UCSD-AML1 (cell line): Measurements from ENCODE around the gene ZNF639.

ENCODE experiments used
- DNase-seq: peaks from one replicate; lab custom pipeline; 2025; ENCODE audit not compliant: unreplicated experiment; lab: John Stamatoyannopoulos, UW

Gene ZNF639

DNA sequence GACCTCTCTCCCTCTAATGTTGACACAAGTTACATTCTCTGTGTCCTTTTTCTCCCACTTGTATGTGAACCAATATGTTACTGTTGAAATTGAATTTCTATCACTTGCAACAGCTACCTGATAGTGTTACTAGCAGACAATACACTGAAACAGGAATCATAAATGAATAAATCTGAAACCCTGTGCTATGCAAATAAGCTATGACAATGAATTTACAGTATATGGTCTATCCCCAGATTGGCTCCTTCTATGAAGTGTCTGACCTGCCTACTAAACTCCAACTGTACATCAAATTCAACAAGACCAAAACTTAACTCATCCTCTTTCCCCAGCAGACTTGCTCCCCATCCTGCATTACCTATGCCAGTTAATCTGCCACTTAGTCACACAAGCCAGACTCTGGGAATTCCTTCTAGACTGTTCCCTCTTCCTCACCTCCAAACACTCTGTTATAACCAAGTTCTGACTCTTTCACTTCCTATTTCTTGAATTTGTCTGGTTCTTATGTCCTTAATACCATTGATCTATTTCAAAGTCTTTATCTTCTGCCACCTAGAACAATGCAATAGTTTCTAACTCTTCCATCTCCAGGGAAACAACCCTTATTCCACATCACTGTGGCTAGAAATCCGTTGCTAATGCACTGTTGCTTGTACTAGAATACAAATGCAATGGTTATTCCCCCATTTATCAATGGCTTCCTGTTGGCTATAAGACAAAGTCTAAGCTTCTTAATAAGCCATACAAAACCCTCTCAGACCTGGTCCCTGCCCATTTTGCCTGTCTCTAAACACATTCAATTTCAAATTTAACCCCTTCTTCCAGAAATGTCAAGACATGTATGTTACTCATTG, 13.4 kb upstream of the ZNF639 start:
- no peak for DNase-seq

DNA sequence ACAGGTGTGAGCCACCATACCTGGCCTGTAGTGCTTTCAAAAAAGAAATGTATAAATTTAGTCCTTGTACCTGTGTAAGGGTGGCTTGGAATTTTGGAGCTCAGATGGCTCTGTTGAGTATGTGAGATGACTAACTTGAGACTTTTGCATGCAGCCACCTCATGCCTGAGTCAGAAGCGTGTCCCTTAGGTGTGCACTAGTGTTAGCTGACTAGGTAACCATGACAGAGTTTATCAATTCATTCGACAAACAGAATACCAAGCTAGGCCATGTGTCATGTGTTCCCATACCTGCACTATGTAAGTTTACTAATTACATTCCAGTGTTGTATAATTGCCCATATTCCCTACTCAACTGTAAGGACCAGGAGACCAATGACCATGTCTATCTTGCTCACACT, 4.0 kb upstream of the ZNF639 start:
- DNase-seq, result no peak

GRCh38 chr3:179321668-179322285, 1.1 kb upstream of the ZNF639 start:
- peak; percentile 16 for DNase-seq

GRCh38 chr3:179323197-179324110, 623 bp downstream of the ZNF639 start:
- peak; percentile 73 for DNase-seq

DNA sequence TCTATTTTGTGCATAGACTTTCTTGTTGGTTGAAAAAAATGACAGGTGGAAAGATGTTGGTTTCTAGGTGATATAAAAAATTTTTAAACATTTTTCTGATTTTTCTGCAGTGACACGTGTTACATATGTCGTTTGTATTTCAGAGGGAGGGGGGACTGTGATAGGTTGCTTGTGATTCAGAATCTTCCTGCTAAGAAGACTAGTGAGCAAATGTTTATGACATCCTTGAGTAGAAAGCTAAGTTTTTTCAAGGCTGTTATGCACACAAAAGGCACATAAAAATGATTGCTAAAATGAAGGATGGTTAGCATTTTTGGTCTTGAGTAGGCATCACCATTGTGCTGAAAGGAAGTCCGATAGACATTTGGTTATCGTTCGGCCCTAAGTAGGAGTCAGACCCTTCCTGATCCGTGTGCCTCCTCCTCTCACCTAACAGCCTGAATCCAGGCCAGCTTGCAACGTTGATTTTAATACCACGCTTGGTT, 1.5 kb downstream of the ZNF639 start:
- no peak for DNase-seq

GRCh38 chr3:179330438-179330837, 7.6 kb downstream of the ZNF639 start:
- DNase-seq, result no peak

DNA sequence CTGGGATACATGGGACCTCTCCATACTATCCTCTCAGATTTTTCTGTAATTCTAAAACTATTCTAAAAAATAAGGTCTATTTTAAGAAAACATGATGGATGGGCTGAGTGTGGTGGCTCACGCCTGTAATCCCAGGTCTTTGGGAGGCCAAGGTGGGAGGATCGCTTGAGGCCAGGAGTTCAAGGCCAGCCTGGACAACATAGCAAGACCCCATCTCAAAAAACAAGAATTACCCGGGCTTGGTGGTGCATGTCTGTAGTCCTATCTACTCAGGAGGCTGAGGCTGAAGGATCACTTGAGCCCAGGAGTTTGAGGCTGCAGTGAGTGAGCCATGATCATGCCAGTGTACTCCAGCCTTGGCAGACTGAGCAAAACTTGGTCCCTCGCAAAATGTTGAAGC, 9.4 kb downstream of the ZNF639 start:
- DNase-seq, result no peak

- DNase-seq, result no peak
These were observed 10.3 kb downstream of the ZNF639 start for GRCh38 chr3:179333084-179333483.

DNA sequence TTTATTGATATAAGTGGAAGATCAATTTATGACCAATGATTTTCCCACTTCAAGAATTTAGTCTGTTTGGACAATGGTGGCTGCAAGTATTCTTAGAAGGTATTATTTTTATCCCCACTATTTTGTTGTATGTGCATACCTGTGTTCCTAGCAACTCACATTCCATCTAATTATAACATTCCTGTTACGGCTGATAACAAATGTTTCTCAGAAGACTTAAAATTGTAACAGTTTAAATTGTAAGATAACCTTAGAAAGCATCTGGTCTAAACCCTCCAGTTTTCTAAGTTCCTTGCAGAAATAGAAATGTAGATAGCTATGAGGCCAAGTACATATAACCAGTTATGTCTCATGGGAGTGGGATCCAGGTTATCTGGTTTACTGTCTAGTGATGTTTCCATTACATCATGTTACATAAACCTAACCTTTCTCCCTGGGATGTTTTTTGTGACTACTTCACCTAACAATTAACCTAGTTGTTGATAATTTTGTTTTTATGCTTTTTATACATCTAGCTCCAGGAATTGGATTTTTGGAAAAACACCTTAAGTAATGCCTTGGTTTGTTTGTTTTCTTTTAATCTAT, 13.6 kb downstream of the ZNF639 start:
- DNase-seq, result no peak

DNA sequence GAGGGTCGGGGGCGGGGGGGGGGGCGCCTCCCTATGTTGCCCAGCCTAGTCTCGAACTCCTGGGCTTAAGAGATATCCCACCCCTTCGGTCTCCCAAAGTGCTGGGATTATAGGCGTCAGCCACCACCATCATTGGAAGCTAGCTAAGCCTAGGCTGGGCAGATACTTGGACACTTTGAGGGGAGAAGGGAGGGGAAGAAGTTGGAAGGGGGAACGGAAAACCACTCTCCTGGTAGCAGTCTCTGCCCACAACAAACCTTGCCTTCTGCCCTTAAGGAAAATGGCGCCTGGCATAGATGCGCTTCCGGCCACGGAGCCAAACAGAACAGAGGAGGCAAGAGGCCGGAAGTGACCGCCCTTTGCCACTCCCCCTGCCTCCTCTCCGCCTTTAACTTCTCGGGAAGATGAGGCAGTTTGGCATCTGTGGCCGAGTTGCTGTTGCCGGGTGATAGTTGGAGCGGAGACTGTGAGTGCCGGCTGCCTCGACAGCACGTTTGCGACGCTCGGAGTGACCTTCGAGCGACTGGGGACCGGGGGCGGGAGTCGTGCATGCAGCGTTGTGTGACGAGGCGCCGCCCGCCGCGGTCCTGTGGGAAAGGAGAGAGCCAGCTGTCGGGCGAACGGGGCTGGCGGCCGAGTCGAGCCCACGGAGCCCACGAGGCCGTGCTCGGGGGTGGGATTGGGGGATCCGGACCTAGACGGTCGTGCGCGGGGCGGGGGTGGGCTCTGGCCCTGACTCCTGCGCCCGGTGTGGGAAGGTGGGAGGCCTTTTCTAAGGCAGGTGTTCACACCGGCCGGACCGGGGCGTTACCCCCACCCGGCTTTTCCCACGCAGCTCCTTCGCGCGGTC, 24.7 kb downstream of the ZNF639 start, which contains the start of gene MFN1:
Gene MFN1, plus strand, starts transcription at position 365 of the 850 bp plus-strand sequence. CDS start 1,143 bp downstream, outside the sequence.
- peak; percentile 91 for DNase-seq

GRCh38 chr3:179348325-179349013, 25.6 kb downstream of the ZNF639 start:
- DNase-seq, result no peak

DNA sequence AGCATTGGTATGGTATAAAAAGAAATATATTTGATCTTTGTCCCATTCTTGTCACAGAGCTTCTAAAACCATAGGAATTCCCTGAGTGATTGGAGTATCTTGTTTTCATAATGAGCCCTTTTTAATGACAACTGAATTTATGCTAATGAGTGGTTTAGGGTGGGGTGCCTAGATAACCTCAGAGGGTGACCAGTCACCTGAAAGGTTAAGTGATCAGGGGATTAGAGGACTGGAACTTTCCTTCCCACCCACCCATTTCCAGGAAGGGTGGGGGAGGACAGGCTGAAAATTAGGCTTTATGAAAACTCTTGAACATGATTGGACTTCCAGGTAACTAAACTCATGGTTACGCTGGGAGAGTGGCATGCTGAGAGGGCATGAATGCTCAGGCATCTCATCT, 33.2 kb downstream of the ZNF639 start:
- no peak for DNase-seq

DNA sequence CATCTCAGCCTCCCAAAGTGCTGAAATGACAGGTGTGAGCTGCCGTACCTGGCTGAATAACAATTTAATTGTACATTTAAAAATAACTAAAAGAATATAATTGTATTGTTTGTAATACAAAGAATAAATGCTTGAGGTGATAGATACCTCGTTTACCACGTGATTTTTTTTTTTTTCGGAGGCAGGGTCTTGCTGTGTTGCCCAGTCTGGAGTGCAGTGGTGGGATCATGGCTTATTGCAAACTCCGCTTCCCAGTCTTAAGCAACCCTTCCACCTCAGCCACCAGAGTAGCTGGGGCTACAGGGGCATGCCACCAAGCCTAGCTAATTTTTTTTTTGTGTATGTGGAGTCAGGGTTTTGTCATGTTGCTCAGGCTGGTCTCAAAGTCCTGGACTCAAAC, 40.5 kb downstream of the ZNF639 start:
- no peak for DNase-seq

DNA sequence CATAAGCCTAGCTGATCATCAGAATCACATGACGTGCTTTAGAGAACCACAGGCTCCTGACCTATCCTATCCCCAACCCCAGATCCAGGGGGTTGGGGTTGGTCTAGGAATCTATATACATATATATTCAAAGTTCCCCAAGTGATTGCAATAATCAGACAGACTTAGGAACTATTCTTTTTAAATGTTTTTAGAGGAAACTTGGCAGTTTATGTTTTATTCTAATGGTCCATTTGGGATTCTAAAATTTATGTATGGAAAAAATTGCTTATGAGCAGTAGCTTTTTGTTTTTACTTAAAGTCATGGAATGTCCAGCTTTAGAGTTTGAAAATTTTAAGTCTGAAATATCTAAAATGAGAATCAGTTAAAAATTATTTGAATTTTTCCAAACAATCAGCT, 46.8 kb downstream of the ZNF639 start:
- DNase-seq, result no peak

- no peak for DNase-seq
These were observed 51.1 kb downstream of the ZNF639 start for GRCh38 chr3:179373938-179374337.

DNA sequence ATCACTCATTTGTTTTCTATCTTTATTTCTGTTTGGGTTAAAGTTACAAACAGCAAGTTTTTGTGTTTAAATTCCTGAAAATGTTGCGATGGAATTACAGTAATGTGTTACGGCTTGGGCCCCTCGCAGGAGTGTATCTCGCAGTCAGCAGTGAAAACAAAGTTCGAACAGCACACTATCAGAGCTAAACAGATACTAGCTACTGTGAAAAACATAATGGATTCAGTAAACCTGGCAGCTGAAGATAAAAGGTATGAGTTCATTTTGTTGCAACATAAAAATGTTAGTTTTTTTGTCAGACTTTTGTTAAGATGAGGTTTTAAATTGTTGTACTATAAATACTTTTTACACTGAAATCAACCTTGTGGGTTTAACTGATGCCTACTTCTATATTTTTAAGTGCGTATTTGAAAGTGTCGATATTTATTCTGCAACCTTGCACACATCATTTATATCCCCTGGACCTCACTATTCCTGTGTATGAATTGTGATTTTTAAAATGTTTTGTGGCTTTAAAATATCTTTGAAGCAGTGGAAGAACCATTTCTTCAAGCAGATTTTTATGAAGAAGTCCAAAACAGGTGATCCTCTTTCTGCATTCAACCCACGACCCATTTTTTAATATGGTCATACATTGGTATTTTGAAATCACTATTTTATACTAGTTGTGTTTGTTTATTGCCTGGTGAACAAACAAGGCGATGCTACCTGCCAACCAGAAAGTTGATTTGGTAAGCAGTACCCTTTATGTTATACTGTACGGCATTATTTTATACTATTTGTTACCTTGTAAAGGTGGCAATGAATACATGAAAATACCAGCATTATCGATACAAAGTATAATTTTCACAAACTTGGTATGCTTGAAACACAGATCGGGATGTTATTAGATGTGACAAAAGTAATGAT, 52.5 kb downstream of the ZNF639 start:
- no peak for DNase-seq

DNA sequence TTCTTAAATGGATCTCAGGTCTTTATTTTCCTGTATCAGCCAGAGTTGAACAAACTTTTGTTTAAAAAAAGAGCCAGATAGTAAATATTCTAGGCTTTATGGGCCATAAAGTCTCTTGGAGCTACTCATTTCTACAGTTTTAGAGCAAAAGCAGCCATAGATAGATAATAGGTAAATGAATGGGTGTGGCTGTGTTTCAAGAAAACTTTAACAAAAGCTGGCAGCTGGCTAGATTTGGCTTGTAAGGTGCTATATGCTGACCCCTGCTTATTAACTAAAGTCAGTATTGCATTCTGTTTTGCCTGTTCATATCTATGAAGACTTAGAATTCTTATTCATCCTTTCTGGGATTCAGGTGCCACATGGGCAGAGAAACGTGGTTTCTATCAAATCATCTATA, 53.6 kb downstream of the ZNF639 start:
- no peak for DNase-seq
